NB4 (cell line): Measurements from ENCODE around the gene RCL1.

Experiments
- POLR2A ChIP-seq: IDR thresholded peaks from 2 replicates; pipeline ENCODE4 v1.6.1; 2011; ENCODE audit warnings: mild to moderate bottlenecking; ENCODE audit not compliant: insufficient read length; ENCODE audit errors: extremely low read depth
- TF ChIP-seq, protein P1 (sequence below): IDR thresholded peaks from one replicate; pipeline ENCODE4 v1.5.1; 2012; ENCODE audit warnings: low read depth, low read length

DNA sequence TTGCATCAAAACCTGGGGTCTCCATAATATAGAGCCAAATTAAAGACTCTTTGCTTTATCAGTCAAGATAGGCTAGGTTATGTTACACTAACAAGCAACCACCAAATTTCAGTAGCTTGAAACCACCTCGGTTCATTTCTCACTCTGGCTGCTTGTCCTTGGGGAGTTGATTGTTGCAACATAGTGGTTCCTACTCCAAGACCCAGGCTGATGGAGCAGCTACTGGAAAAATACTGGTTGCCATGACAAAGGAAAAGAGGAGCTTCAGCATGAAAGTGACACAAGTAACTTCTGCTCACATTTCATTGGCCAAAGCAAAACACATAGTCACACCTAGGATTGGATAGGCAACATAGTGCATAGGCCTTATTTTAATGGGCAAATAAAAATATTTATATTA is 18.5 kb upstream of the RCL1 start:
- TF ChIP-seq, protein P1, sequence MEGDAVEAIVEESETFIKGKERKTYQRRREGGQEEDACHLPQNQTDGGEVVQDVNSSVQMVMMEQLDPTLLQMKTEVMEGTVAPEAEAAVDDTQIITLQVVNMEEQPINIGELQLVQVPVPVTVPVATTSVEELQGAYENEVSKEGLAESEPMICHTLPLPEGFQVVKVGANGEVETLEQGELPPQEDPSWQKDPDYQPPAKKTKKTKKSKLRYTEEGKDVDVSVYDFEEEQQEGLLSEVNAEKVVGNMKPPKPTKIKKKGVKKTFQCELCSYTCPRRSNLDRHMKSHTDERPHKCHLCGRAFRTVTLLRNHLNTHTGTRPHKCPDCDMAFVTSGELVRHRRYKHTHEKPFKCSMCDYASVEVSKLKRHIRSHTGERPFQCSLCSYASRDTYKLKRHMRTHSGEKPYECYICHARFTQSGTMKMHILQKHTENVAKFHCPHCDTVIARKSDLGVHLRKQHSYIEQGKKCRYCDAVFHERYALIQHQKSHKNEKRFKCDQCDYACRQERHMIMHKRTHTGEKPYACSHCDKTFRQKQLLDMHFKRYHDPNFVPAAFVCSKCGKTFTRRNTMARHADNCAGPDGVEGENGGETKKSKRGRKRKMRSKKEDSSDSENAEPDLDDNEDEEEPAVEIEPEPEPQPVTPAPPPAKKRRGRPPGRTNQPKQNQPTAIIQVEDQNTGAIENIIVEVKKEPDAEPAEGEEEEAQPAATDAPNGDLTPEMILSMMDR, result no peak
- TF ChIP-seq POLR2A, result no peak
